GM18505 (cell line): ENCODE measurements around the gene IDS.
"Not testable (repeated sequence)": the region's sequence is repeated elsewhere in the genome, so short reads cannot be mapped to it uniquely, and the experiment has no call there.

Experiments used
- ATAC-seq: cut with Tn5 transposase; IDR thresholded peaks from one replicate; pipeline ENCODE4 v1.9.1; 2021; ENCODE audit not compliant: unreplicated experiment
- POLR2A ChIP-seq: IDR thresholded peaks from 4 replicates; pipeline ENCODE4 v1.6.1; 2011; ENCODE audit warnings: borderline replicate concordance; ENCODE audit not compliant: insufficient read depth, insufficient read length; ENCODE audit errors: extremely low read depth

The IDS gene

DNA sequence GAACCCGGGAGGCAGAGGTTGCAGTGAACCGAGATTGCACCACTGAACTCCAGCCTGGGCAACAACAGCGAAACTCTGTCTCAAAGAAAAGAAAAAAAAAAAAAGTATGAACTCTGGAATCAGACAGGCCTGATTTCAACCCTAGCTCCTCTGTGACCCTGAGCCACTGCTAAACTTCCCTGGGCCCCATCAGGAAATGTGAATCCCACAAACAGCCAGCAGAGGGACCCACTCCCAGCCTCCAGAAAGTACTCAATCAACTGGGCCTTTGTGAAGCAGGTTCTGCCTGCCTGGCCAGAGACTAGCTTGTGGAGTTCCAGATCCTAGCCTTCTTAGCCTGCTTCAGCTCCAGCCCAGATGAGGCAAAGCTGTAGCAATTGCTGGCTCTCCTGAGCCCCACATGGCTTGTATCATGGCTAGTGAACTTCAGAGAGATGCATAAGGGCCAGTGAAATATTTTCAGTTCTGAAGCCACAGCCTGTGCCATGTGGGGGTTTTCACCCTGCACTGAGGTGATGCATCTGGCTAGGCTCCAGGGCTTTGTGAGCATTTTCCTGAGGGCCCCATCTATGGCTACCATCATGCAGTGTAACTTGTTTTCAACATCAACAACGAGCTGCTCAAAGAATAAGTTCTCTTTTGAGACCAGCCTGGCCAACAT is 7.2 kb upstream of the IDS start:
- ATAC-seq, result peak; percentile 82
- TF ChIP-seq POLR2A, result no peak

DNA sequence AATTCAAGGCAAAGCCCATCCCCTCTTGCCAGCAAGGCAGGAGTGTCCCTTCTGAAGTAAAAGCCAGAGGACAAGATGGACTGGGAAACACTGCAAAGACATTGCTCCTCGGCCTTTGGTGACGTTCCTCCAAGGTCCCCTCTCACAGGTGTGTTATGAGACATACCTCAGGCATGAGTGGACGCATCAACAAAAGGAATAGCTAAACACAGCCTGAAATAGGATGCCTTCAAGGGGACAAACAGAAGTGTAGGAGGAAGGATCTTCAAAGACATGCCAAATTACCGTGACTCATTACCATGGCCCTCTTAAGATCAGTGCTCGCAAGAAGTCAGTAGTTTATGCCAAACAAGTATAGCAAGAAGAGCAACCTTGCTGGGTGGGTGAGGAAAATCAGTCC is 6.0 kb upstream of the IDS start:
- no peak for TF ChIP-seq POLR2A
- ATAC-seq, result no peak

DNA sequence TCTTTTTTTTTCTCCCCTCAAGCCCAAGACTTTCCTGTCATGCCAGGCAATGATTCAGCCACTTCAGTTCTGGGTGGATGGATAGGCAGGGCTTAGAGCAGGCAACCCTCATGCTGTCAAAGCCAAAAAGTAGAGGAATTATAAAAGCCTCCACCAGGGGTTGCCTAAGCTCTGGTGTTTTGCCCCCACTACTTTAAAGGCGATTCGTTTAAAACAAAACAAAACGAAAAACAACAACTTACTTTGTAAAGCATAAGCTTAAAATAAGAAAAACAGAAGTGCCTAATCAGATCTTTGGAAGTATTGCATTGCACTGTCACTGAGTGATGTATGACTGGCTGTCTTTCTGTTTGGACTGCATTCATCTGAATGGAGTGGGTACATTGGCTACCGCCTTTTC is 5.3 kb upstream of the IDS start:
- no peak for ATAC-seq
- TF ChIP-seq POLR2A, result no peak

DNA sequence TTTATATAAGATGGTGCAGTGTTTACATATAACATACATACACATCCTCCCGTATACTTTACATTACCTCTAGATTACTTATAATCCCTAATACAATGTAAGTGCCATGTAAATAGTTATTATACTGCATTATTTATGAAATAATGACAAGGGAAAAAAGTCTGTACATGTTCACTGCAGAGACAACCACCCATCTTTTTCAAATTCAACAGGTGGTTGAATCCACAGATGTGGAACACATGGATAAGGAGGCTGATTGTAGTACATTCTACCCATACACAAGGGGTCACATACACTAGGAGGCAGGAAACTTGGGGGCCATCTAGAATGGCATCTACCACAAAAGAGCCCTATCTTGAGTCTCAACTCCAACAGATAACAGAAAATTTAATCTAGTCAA is 3.4 kb upstream of the IDS start:
- ATAC-seq, result no peak
- no peak for TF ChIP-seq POLR2A

- ATAC-seq, result no peak
- no peak for TF ChIP-seq POLR2A
Measured at GRCh38 chrX:149506349-149506748, 1.2 kb upstream of the IDS start.

GRCh38 chrX:149505671-149506070 is 565 bp upstream of the IDS start:
- ATAC-seq, result no peak
- TF ChIP-seq POLR2A, result no peak

- TF ChIP-seq POLR2A, result no peak
- peak; percentile 47 for ATAC-seq
Measured at GRCh38 chrX:149504226-149504914, 736 bp downstream of the IDS start.

DNA sequence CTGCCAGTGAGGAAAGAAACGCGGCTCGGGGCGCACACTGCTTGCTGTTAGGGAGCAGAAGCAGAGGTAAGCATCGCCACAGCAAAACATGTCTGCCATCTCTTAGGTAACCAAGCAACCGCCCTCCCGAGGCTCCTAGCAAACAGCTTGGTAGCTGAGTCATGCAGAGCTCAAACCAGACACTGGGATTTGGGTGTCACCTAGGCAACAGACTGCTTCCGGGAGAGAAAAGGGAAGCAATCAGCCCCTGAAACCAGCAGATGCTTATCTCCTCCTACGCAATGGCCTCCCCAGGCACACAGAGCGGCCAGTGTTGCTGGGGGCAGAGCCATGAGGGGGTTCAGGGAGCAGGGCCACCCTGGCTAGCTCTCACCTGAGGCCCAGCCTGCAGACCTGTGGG is 1.7 kb downstream of the IDS start:
- ATAC-seq, result peak; percentile 73

DNA sequence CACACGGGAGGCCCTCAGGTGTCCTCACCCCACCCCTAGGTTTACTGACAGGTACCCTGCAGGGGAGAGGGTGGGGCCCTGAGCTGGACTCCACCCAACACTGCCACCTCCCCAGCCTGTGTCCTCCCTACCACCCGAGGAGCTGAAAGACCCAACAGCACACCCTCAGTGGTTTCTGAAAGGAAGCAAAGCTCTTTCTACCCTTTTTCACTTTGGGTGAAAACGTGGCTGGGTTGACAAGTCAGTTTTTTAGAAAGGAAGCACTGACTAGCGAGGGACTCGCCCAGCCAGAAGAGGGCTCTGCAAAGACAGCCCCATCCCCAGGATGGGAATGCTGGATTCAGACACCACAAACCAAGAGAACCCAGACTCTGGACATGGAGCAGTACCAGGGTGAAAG is 2.2 kb downstream of the IDS start:
- ATAC-seq, result not testable (repeated sequence)

DNA sequence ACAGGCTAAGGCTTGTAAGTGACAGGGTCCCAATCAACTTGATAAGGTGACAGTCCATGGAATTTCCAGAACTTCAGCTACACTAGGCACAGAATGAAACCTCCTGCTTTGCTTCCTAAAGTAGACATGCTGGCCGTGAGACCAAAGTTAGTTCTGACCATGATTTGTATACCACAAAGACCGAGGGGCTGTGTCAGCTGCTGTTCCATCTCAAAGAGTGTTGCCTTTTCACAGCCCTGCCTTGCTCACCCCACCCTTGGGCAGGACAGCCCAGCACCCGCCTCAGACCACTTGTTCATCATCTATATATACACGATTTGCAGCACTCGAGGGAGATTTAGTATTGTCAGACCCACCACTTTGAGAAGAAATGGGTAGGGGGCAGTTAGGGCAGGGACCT is 5.3 kb downstream of the IDS start:
- TF ChIP-seq POLR2A, result no peak
- ATAC-seq, result no peak

- ATAC-seq, result no peak
- no peak for TF ChIP-seq POLR2A
Measured at GRCh38 chrX:149498767-149499166, 6.3 kb downstream of the IDS start.

DNA sequence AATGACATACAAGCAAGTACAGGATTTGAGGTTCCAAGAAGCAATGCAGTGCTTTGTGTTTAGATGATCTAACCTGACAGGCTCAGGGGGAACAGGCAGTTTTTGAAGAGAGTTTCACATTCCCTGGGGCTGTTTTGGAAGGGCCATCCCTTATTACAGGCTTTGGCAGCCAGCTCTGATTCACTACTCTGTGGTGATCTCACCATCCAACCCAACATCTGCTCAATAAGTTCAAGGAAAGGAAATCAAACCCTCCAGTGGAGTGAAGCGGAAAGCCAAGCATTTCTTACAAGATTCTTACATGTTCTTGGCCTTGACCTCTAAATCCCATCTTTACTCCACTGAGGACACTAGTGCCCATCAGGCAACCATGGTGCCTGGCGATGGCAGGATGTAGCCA is 7.5 kb downstream of the IDS start:
- no peak for ATAC-seq
- no peak for TF ChIP-seq POLR2A

DNA sequence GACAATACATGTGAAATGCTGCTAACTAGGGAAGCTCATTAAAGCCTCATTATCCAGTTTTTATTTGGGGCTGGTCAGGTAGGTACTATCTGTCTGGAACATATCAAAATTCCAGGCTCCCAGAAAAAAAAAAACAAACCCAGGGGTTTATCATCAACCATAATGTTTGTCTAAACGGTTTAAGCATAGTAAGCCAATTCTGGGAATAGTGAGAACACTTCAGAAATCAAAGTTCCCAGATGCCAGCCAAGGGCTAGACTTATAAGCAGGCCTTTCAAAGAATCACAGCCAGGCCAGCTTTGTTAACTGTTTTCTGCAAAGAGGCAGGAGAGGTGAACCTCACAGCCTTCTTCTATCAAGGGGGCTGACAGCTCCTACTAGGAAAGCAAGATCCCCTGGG is 8.1 kb downstream of the IDS start:
- ATAC-seq, result no peak
- TF ChIP-seq POLR2A, result no peak

- TF ChIP-seq POLR2A, result no peak
- no peak for ATAC-seq
Measured at GRCh38 chrX:149495573-149496071, 9.5 kb downstream of the IDS start.
